Stimulated activated CD4-positive, alpha-beta T cell treated with anti-CD3 and anti-CD28 coated beads, Interleukin-2, amount 100 ng/mL, for 24 hours (primary cell): ENCODE measurements around the gene NOS3.

ENCODE experiments used
- DNase-seq, 2 donors: peaks; one replicate each; pipeline ENCODE4 v3.0.0-alpha.2; 2020

NOS3 gene

DNA sequence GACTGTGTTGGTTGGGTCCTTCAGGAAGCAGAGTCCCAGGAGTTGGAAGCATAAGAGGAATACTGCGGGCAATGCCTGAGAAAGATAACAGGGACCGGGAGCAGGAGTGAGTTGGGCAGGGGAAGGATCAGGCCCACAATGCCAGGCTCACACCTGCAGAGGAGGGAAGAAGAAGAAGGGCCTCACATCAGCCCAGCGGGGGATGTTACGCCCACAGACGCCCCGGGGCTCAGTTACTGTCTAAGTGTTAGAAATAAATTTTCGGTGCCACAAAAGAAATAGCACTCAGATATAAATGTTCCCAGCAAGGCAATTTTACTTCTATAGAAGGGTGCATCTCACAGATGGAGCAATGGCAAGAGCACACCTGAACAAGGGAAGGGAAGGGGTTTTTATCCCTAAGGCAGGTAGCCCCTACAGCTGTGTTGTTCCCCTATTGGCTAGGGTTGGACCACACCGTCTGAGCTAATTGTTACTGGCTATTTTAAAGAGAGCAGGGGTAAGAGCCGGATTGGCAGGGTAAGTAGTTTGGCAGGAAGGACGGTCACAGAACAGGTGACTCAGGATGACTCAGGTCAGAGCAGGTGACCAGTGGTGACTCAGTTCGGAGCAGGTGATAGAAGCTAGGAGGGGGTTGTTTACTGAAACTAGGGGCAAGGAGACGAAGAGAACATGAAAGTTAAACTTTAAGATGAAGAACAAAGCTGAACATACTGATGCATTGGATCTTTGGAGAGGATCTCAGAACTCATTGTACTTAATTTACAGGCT lies at the start of gene NOS3:
Gene NOS3 (plus strand): TSS at position 602 of the 771 bp plus-strand sequence. CDS start 2,787 bp downstream, outside the sequence.
- DNase-seq = no peak

DNA sequence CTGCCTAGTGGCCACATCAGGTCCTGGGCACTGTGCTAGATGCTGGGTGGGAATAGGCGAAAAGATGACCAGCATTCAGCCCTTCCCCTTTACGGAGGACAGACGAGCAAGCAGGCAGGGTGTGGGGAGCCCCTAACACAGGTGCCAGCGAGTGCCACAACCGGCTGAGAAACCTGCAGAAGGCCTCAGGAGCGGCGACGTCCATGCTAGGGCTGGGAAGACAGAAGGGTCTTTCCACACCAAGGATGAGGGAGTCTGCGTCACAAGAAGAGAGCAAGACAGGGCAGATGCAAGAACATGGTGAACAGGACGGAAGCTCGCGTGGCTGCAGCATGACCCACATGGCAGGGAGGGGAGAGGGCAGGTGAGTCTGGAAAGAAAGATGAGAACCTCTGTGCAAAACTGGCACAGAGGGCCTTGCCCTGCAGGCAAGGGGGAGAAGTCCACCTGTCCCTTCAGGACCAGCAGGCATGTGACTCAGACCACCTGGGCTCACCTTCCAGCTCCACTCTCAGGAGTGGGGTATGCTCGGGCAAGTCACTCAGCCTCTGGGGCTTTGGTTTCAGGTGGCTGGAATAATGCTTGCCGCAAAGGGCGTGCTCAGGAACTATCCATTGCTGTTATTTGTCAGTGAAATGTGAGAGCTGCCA lies 49.3 kb upstream of the NOS3 start:
- no peak for DNase-seq

DNA sequence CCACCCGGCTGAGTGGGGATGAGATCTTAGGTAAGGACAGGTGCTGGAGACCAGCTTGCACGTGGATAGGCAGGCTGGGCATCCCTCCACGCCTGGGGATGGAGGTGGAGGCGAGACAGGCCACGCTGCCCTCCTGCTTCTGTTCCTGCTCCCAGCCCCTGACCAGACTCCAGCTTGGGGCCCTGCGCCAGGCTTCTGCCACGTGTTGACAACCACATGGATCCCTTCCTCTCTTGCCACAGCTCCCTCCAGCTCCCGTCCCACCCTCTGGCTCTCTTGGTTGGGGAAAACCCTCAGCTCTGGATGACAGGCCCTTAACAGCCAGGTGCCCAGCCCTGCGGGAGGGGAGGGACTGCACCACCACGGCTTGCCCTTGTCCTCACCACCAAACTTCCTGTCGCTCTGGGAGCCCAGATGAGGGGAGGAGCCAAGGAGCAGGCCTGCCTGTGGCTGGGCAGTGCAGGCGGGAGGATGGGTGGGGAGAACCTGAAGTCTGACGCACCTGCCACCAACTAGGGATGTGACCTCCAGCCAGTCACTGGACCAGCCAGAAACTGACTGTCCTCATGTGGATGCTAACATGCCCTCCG lies 48.7 kb upstream of the NOS3 start:
- peak; percentile 47 to 58 for DNase-seq

DNA sequence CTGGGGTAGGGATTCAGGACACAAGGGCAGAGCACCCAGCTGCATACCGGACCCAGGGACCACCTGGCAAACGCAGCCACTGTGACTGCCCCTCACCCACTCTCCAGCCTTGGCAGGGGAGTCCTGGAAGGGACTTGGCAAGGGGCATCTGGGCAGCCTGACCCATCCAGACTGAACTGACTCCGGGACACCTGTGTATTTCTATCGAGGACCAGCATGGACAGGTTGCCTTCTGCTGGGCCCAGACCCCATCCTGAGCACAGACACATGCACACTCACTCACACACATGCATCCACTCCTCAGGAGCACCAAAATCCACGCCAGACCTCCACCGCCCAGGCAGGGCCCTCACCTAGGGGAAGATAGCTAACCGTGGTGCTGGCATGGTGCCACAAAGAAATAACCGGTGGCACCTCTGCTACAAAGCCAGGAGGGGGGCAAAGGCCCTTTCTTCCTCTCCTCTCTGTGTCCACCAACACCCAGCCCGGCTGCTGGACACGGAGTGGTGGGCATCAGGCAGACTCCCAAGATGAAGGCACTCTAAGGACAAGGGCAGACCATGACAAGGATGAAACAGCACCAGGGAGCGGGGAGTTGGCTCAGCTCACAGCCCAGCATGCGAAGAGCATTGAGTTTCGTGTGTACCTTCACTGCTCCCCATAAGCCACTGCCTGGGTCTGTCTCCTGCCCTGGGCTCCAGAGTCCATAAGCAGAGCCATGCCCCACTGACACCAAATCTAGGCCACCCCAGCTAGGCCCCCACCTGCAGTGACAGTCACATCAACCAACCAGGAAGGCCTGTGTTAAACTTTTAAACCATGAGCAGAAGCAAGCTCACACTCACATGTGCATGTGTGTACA lies 48.0 kb upstream of the NOS3 start:
- DNase-seq = no peak

DNA sequence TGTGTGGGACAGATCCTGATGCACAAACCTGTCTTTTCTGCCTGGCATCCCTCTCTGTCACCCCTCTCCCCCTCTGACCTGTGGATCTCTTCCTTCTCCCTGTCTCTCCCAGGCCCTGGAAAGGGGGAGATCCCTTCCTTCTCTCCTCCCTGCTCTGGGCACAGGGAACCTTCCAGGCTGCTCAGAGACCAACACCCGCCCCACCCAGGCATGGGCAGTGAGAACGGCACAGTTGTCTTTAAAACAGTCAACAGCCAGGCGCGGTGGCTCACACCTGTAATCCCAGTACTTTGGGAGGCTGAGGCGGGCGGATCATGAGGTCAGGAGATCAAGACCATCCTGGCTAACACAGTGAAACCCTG lies 47.4 kb upstream of the NOS3 start:
- DNase-seq = no peak

DNA sequence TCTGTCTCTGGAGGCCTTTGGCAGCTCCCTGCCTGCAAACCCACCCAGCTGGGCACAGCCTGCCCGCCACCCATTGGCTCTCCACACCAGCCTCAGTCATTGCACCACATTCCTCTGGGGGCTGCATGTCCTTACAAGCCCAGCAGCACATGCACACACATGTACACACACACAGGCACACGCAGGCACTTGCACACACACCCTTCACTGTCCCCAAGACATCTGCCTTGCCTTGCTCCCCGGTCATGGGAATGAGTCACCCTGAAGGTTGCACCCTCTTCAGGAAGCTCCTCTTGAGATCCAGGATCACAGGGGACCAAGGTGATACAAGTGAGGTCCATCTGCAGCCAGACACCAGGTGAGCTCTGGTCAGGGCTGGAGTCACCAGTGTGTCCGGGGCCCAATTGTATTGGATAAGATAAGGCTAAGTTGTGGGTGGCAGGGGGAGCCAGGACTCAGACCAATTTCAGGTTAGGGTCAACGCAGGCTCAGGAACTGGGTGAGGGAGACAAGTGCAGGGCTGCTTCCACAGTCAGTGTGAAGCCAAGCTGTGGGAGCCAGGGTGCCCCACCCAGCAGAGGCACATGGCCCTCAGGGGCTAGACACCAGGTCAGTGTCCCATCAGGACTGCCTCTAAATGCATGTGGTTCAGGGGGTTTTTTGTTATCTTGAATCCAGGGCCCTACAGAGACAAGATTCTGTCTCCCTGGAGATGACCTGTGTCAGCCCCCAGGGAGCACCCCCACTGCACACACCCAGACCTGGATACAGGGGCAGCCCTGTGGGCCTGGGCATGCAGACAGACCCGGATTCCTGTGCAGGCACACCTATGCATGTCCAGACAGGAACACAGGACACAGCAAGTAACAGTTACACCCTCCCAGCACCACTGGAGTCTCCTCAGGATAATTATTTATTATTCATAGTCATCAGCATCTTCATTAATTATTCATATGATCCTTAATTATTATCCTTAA lies 46.5 kb upstream of the NOS3 start:
- no peak for DNase-seq

DNA sequence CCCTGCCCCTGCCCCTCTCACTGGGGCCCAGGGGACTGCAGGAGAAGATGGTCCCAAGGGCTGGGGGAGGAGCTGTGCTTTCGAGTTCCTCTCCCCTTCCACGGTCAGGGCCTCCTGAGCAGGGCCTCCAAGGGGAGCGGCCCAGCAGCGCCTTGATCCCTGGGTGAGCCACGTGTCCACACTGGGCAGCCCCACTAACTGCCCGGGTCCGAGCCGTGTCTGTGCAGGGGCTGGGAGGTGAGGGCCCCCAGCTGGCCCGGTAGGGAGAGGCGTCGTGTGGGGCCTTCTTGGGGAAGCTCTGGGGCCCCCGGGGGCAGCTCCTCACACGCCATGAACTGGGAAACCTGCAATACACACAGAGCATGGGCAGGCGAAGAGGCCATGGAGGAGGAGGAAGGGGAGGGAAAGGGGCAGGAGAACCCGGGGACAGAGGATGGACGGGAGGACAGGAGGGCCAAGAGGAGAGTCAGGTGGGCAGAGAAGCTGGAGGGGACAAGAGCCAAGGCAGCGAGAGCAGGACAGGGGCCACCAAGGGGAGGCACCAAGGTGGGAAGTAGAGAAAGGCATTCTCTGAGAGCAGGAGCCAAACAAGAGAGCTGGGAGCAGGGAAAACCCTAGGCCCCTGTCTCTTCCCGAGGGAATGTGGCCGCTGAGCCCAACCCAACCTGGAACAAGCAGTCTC lies 45.5 kb upstream of the NOS3 start:
- DNase-seq = no peak

DNA sequence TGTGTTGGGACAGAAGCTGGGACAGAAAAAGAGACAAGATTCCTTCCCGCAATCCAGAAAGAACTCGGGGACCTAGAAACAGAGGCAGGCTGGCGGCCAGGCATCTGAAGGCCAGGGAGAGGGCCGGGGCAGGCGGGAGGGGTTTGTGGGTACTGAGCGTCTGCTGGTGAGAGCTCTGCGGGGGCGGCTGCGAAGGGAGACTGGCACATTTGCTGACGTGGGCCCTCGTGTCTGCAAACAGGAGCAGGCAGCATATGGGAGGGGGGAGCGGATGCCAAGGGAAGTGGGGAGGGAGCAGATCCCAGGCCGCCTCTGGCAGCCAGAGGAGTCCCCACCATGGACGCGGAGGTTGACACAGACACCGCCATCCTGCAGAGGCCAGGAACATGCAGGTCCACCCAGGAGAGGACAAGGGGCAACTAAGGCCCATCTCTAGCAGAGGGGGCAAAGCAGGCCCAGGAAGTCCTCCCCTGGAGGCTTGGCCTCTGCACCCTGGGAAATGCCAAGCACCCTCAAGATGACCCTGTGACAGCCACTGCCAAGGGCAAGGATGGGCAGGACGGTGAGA lies 44.9 kb upstream of the NOS3 start:
- no peak for DNase-seq

DNA sequence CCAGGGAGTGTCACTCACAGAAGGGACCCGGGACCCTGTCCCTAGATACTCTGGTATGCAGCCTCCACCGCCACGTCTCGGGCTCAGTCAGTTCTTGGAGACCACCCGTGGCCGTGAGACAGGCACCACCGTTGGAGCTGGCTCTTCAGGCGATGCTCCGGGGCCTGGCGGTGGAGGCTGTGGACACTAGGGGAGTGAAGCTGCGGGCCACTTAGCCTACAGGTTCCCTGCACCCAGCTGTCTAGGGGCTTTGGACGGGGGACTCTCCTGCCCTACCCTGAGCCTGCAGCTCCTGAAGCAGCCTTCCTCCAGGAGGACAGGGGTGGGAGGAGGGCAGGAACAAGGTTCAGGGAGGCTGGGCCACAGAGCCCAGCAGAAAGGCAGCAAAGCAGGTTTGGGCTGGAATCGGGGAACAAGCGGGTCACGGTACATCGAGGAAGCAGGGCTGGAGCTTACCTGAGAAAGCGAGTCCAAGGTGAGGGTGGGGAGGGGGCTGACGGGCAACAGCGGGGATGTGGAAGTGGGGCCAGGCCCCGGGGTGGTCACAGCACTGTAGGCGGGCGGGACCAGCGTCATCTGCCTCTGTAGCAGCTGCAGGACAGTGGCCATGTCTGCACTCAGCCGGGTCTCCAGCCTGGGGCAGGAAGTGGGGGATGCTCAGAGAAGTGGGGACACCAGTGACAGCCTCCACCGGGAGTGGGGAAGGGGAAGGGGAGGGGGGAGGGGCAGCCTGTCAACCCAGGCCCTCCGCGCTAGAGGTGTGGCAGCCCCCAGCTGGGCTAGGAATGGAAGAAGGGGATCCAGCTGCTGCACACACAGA lies 44.2 kb upstream of the NOS3 start:
- DNase-seq = no peak

DNA sequence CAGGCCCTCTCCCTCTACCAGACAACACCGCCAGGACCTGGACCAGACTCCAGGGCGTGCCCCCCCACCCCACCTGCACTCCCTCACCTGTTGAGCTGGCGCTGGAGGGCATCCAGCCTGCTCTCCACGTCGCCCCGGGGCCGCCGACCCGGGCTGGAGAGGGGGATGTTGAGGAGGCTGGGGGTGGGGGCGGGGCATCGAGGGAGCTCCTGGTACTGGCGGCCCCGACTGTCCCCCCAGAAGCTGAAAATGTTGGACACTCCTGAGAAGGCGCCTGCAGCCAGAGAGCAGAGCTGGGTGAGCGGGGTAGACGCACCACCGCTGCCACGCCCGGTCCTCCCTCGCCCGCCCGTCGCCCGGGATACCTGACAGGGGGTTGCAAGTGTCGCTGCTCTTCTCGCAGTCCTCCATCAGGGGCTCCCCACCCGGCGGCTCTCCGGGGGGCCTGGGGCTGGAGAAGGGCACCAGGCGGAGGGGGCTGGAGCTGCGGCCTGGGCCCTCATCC lies 43.5 kb upstream of the NOS3 start:
- DNase-seq = no peak

DNA sequence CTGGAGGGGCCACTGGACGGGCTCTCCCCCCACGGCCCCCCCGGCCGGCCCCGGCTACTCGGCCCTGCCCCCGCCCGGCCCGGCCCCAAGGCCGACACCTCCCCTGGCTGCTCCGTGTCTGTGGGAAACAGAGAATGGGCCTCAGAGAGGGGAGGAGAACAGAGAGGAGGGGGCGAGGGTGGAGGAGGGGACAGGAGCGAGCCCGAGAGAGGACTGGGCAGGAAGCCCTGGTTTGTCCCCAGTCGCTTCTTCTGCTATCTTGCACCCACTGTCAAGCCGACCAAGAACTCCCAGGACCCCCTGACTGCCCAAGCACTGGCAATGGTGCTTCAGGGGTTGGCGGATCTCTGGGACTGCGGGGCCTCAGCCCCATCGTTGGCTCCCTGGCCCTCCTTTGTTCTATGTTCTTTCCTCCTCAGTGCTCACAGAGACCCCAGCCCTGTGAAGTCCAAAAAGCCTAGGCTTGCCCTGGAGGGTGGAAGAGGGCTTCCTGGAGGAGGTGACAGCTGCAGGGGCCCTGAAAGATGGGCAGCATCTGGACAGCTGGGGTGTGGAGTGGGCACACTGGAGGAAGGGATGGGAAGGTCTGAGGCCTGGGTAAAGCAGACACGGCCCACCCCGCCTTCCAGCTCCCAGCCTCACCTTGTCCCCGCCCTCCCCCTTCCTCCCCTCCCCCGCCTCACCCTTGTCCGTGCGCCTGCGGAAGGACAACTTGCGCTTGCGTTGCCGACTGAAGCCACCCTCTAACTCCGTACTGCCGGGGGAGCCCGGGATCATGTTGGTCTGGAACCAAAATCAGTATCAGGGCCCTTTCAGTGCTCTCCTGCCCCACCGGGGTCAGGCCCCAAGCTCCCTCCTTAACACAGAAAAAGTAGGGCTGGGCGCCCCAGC lies 42.8 kb upstream of the NOS3 start:
- DNase-seq = no peak

DNA sequence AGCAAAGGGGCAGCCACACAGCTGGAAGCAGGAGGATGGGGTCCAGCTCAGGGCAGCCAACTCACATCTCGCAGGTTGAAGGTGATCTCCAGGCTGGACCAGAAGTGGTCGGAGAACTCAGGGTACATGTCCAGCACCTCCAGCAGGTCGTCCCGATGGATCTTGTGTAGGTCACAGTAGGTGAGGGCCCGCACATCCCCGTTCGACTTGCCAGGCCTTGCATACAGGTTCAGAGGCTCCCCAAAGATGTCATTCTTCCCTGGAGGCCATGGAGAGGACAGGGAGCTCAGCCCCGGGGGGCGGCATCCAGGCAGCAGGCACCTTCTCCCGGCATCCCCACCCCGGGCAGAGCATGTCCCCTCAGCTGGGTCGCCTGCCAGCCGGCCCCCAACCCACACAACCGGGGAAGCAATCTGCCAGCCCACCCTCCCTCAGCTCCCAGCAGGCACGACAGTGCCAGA lies 42.0 kb upstream of the NOS3 start:
- DNase-seq = no peak

DNA sequence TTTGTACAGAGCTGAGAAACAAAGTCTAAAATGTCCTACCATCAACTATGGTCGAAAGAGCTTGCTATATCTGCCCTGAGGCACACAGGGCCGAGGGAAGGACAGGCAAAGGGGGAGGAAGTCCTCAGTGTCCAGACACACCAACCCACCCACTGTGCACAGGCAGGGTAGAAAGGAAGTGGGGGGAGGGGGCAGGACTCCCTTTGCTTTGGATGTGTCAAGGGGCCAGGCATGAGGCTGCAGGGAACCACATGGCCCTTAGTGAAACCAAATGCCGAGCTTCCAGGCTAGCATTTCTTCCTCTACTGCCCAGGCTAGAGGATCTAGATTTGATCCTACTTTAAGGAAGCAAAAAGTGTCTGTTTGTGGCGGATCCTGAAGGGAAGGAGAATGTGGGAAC lies 41.3 kb upstream of the NOS3 start:
- no peak for DNase-seq

DNA sequence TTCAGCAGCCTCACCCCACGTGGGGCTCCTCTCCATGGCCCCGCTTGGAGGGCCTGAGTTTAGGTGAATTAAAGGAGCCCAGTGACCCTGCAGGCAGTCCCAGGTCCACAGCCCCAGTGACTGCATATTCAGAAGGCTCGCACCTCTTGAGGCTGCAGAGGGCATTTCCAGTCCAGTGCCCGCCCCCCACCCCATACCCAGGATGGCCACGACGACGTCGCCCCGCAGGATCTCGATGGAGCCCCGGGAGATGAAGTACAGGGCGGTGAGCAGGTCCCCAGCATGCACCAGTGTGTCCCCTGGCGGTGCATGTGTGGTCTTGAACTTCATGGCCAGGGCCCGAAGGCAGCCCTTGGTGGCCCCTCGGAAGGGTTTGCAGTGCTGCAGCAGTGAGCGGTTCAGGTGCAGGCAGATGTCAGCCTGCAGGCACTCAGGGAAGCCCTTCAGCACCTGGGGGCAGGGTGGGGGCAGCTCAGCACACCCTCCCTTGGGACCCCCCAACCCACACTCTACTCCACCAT lies 40.8 kb upstream of the NOS3 start:
- DNase-seq = no peak

DNA sequence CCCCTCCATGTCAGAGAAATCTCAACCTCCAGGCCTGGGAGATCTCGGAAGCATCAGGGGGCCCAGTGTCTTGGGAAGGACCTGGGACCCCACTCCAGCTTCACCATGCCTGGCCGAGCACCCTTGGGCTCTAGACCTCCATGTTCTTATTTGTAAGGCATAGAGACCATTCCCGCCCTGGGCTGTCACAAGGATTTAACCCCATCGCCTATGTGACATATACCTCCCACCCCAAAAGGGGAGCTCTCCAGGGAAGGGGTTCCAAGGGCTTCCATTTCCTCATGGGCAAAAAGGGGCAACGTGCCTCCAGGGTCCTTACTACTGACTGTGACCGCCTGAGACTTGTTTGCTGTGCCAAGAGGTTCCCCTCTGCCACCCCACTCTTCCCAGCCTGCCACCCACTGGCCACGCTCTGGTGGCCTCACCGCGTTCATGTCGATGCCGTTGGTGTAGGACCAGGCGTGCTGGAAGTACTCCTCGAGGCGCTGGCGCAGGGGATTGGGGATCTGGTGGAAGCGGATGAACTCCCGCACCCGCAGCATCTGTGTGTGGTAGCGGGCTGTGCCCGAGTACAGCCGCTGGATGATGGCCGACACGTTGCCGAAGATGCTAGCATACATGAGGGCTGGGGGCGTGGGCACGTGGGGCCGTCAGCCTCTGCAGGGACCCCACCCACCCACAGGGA lies 40.2 kb upstream of the NOS3 start:
- no peak for DNase-seq

DNA sequence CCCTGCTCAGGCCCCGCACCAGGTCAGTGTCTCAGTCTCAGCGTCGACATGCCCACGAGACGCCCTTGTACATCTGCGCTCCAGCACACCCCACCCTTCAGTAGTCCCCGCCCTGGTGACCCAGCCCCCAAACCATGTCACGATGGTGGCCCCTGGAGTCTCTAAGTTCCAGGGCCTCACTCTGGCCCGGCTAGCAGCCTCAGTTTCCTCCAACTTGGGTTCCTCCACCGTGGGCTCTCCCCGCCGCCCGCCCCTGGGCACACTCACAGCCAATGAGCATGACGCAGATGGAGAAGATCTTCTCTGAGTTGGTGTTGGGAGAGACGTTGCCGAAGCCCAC lies 39.7 kb upstream of the NOS3 start:
- no peak for DNase-seq

DNA sequence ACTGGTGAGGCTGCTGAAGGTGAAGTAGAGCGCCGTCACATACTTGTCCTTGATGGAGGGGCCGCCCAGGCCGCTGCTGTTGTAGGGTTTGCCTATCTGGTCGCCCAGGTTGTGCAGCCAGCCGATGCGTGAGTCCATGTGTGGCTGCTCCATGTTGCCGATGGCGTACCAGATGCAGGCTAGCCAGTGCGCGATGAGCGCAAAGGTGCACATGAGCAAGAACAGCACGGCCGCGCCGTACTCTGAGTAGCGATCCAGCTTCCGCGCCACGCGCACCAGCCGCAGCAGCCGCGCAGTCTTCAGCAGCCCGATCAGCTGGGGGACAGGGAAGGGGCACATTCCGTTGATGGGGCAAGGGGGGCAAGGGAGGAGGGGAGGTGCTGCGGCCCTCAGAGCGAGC lies 39.3 kb upstream of the NOS3 start:
- no peak for DNase-seq
